Measurements from ENCODE around the gene LDHB.
"Not testable (repeated sequence)": the region's sequence is repeated elsewhere in the genome, so short reads cannot be mapped to it uniquely, and the experiment has no call there.

LDHB gene

GRCh38 chr12:21598651-21599050, 59.0 kb downstream of the LDHB start:
- Histone ChIP-seq H3K27me3 (ENCODE audit: control insufficient read depth, insufficient read depth, low read length, poor library complexity, severe bottlenecking) (no peaks in the 10 kb centered on the region), H3K27ac (ENCODE audit: insufficient read depth, low read depth, low read length, poor library complexity, severe bottlenecking) (no peak overlapping the region), H3K9me3 (ENCODE audit: control insufficient read depth, low read length) (no peaks in the 10 kb centered on the region), H3K36me3 (ENCODE audit: control insufficient read depth, insufficient read depth, low read length) (no peaks in the 10 kb centered on the region), H3K4me1 (ENCODE audit: control insufficient read depth, insufficient read depth, low read length) (no peaks in the 10 kb centered on the region), H3K4me3 (ENCODE audit: insufficient read depth, low read depth, low read length) (no peak overlapping the region)
- 87% methylated on average over 4 of the region's 4 CpGs; no CpG with 5 or more reads in 1 of the 2 experiments for WGBS, 2 experiments

GRCh38 chr12:21595356-21595755, 62.3 kb downstream of the LDHB start:
- not testable (repeated sequence) for H3K27me3 ChIP-seq (ENCODE audit: control insufficient read depth, insufficient read depth, low read length, poor library complexity, severe bottlenecking); H3K9me3 ChIP-seq (ENCODE audit: control insufficient read depth, low read length); H3K4me3 ChIP-seq (ENCODE audit: insufficient read depth, low read depth, low read length); H3K4me1 ChIP-seq (ENCODE audit: control insufficient read depth, insufficient read depth, low read length); H3K36me3 ChIP-seq (ENCODE audit: control insufficient read depth, insufficient read depth, low read length); H3K27ac ChIP-seq (ENCODE audit: insufficient read depth, low read depth, low read length, poor library complexity, severe bottlenecking)

GRCh38 chr12:21585485-21585884, 72.2 kb downstream of the LDHB start:
- H3K36me3 ChIP-seq (ENCODE audit: control insufficient read depth, insufficient read depth, low read length), result no peaks in the 10 kb centered on the region
- WGBS, 2 experiments, result 92 to 94% methylated on average over 3 of the region's 3 CpGs
- H3K27ac ChIP-seq (ENCODE audit: insufficient read depth, low read depth, low read length, poor library complexity, severe bottlenecking), result no peak overlapping the region
- H3K27me3 ChIP-seq (ENCODE audit: control insufficient read depth, insufficient read depth, low read length, poor library complexity, severe bottlenecking), result no peaks in the 10 kb centered on the region
- no peak overlapping the region for H3K4me3 ChIP-seq (ENCODE audit: insufficient read depth, low read depth, low read length)
- no peaks in the 10 kb centered on the region for H3K9me3 ChIP-seq (ENCODE audit: control insufficient read depth, low read length)
- no peaks in the 10 kb centered on the region for H3K4me1 ChIP-seq (ENCODE audit: control insufficient read depth, insufficient read depth, low read length)

Measured in ectodermal cell (in vitro differentiated cells).